ENCODE results near the gene CRACDL. TPM values are rescaled to one million over a fixed set of nuclear protein-coding genes. Genes with fewer than 3 reads are reported as not detected.

CRACDL gene
- total RNA-seq, 1 experiment from 2014 or later = 1.1 TPM

DNA sequence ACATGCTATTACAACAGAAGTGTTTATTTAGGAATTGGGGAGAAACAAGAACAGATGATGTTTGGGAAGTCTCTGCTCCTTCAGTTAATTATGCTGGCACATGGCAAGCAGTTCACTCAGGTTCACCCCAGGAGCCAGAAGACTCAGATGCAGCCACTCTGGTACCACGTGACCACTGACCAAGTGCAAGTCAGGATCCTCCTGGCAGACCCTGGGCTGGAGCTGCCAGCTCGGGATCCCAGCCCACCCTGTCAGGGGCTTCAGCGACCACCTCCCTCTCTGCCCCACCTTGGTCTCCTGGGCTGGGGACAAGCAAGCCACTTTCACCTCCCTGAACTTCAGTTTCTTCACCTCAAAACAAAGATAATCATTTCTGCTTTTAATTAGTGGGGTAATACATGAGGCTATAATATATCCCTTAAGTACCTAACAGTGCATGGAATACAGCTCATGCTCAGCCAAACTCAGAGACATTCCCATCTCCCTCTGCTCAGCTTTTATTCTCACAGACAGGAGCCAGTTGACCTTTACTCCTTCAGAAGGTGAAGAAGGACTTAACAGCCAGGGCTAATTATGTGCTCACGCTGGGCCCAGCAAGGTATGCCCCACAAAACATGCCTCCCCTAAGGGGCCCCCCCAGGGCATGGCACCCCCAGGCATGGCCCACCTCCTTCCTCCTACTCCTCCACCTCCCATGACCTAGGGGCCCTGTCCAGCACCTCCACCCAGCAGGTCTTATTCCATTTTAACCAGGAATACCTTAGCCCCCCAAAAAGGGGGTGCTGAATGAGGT lies 11.8 kb downstream of the CRACDL start:
- intact Hi-C loops (cut with micrococcal nuclease; ENCODE audit: unreplicated experiment) = no loop called here
- 0 out of 2 replicates have a peak, but pooled peaks cover 5% of the 10 kb centered on the region for H3K9me3 ChIP-seq
- POLR2A ChIA-PET = no interaction called here
- Mint-ChIP-seq H3K36me3 (ENCODE audit: insufficient read depth, unreplicated experiment) (no peaks in the 10 kb centered on the region), H3K9me3 (ENCODE audit: unreplicated experiment) (peaks cover under 1% of the 10 kb centered on the region), H3K27me3 (ENCODE audit: insufficient read depth, unreplicated experiment) (peaks cover 3% of the 10 kb centered on the region), H3K4me3 (ENCODE audit: unreplicated experiment) (no peak overlapping the region), H3K27ac (ENCODE audit: unreplicated experiment) (no peak overlapping the region), H3K4me1 (ENCODE audit: low read depth, unreplicated experiment) (no peaks in the 10 kb centered on the region)
- no peaks in the 10 kb centered on the region for H3K36me3 ChIP-seq (ENCODE audit: control insufficient read depth, insufficient read depth, low read length)
- H3K4me3 ChIP-seq (ENCODE audit: low read depth, low read length) = no peak overlapping the region
- no peak for TF ChIP-seq CTCF (IDR thresholded peaks at IDR 0.05; ENCODE audit: insufficient read depth in 1 of 2, low read depth in 1 of 2, low read length in 1 of 2, severe bottlenecking in 1 of 2, unreplicated experiment in 1 of 2)
- H3K4me1 ChIP-seq = no peaks in the 10 kb centered on the region
- CTCF ChIA-PET = no interaction called here
- no peaks in the 10 kb centered on the region for H3K27me3 ChIP-seq (replicated peaks; ENCODE audit: control insufficient read depth, insufficient read depth, low read length)
- BruUV-seq (replicated peaks) = no TSS peak
- DNase-seq = no peak

GRCh38 chr2:98923244-98923940 lies 12.6 kb downstream of the CRACDL start:
- Histone ChIP-seq H3K4me3 (ENCODE audit: low read depth, low read length) (no peak overlapping the region), H3K36me3 (ENCODE audit: control insufficient read depth, insufficient read depth, low read length) (no peaks in the 10 kb centered on the region), H3K9me3 (0 out of 2 replicates have a peak, but pooled peaks cover 5% of the 10 kb centered on the region), H3K27me3 (replicated peaks; ENCODE audit: control insufficient read depth, insufficient read depth, low read length) (no peaks in the 10 kb centered on the region), H3K4me1 (no peaks in the 10 kb centered on the region)
- intact Hi-C loops (cut with micrococcal nuclease; ENCODE audit: unreplicated experiment) = no loop called here
- Mint-ChIP-seq H3K4me3 (ENCODE audit: unreplicated experiment) (no peak overlapping the region), H3K4me1 (ENCODE audit: low read depth, unreplicated experiment) (no peaks in the 10 kb centered on the region), H3K9me3 (ENCODE audit: unreplicated experiment) (peaks cover 8% of the 10 kb centered on the region), H3K36me3 (ENCODE audit: insufficient read depth, unreplicated experiment) (no peaks in the 10 kb centered on the region), H3K27me3 (ENCODE audit: insufficient read depth, unreplicated experiment) (peaks cover 6% of the 10 kb centered on the region), H3K27ac (ENCODE audit: unreplicated experiment) (no peak overlapping the region)
- DNase-seq = no peak
- CTCF ChIA-PET = interaction anchor here (0.7 kb wide), 2 partner anchors 16 to 183 kb away, joined by 3 read pairs; no protein-coding TSS in a partner anchor
- POLR2A ChIA-PET = no interaction called here
- BruUV-seq (replicated peaks) = no TSS peak
- peak in 1 of 2 experiments; percentile 24 for TF ChIP-seq CTCF (IDR thresholded peaks at IDR 0.05; ENCODE audit: insufficient read depth in 1 of 2, low read depth in 1 of 2, low read length in 1 of 2, severe bottlenecking in 1 of 2, unreplicated experiment in 1 of 2)

DNA sequence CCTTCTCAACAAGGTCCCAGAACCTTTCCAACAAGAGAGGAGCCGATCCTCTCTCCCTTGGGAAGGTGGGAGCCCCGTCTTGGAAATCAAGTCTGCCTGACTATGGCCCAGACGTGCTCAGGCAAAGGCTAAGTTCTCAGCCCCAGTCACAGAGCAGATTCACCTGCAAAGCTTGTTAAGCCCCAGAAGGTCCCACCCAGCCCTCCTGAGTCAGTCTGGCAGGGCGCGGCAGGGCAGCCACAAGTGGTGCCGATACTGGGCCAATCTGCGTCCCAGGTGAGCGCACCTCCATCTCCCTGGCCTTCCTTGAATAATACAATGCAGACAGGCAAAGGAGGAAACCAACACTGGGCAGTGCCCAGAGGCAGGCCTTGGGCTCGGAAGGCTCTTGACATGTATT lies 15.0 kb downstream of the CRACDL start:
- no peak for TF ChIP-seq CTCF (IDR thresholded peaks at IDR 0.05; ENCODE audit: insufficient read depth in 1 of 2, low read depth in 1 of 2, low read length in 1 of 2, severe bottlenecking in 1 of 2, unreplicated experiment in 1 of 2)
- Mint-ChIP-seq H3K36me3 (ENCODE audit: insufficient read depth, unreplicated experiment) (no peaks in the 10 kb centered on the region), H3K27me3 (ENCODE audit: insufficient read depth, unreplicated experiment) (peaks cover 6% of the 10 kb centered on the region), H3K9me3 (ENCODE audit: unreplicated experiment) (peaks cover 17% of the 10 kb centered on the region), H3K4me1 (ENCODE audit: low read depth, unreplicated experiment) (no peaks in the 10 kb centered on the region), H3K27ac (ENCODE audit: unreplicated experiment) (no peak overlapping the region), H3K4me3 (ENCODE audit: unreplicated experiment) (no peak overlapping the region)
- CTCF ChIA-PET = no interaction called here
- POLR2A ChIA-PET = no interaction called here
- Histone ChIP-seq H3K36me3 (ENCODE audit: control insufficient read depth, insufficient read depth, low read length) (no peaks in the 10 kb centered on the region), H3K4me3 (ENCODE audit: low read depth, low read length) (no peak overlapping the region), H3K9me3 (0 out of 2 replicates have a peak, but pooled peaks cover 5% of the 10 kb centered on the region), H3K27me3 (replicated peaks; ENCODE audit: control insufficient read depth, insufficient read depth, low read length) (no peaks in the 10 kb centered on the region), H3K4me1 (no peaks in the 10 kb centered on the region)
- BruUV-seq (replicated peaks) = no TSS peak
- no peak for DNase-seq
- intact Hi-C loops (cut with micrococcal nuclease; ENCODE audit: unreplicated experiment) = no loop called here
